ENCODE data around the gene TBL1XR1.

The TBL1XR1 gene

GRCh38 chr3:177212756-177213155 lies 15.5 kb upstream of the TBL1XR1 start:
- H3K9me3 ChIP-seq (ENCODE audit: insufficient read depth, low read length) = no peaks in the 10 kb centered on the region
- H3K9ac ChIP-seq (ENCODE audit: low read length) = no peak overlapping the region
- no peaks in the 10 kb centered on the region for H3K79me2 ChIP-seq (ENCODE audit: insufficient read depth, low read length)
- no peaks in the 10 kb centered on the region for H3K27me3 ChIP-seq (ENCODE audit: low read length)
- no peaks in the 10 kb centered on the region for H3K9me2 ChIP-seq (replicated peaks; ENCODE audit: insufficient read depth, low read length)
- H3K36me3 ChIP-seq (ENCODE audit: low read length) = no peaks in the 10 kb centered on the region
- no peaks in the 10 kb centered on the region for H3F3A ChIP-seq (ENCODE audit: insufficient read depth)
- H3K4me3 ChIP-seq (ENCODE audit: insufficient read depth, low read length, poor library complexity, severe bottlenecking) = no peak overlapping the region
- H3K27ac ChIP-seq (ENCODE audit: low read depth, low read length) = no peak overlapping the region
- no peaks in the 10 kb centered on the region for H4K20me1 ChIP-seq (ENCODE audit: low read depth, low read length)
- H3K4me2 ChIP-seq (ENCODE audit: low read depth, low read length, poor library complexity, severe bottlenecking) = no peak overlapping the region
- TF ChIP-seq CTCF (IDR thresholded peaks at IDR 0.05; ENCODE audit: insufficient read depth, low read length, poor library complexity, severe bottlenecking) = no peak
- no peak for TF ChIP-seq EZH2phosphoT487 (conservative IDR thresholded peaks at IDR 0.05; ENCODE audit: low read length)
- no peak overlapping the region for H2AFZ ChIP-seq (ENCODE audit: low read depth, low read length, severe bottlenecking)

GRCh38 chr3:177212278-177212610 lies 15.0 kb upstream of the TBL1XR1 start:
- Histone ChIP-seq H3K36me3 (ENCODE audit: low read length) (no peaks in the 10 kb centered on the region), H3K4me2 (ENCODE audit: low read depth, low read length, poor library complexity, severe bottlenecking) (no peak overlapping the region), H4K20me1 (ENCODE audit: low read depth, low read length) (no peaks in the 10 kb centered on the region), H3K9me3 (ENCODE audit: insufficient read depth, low read length) (no peaks in the 10 kb centered on the region), H3K79me2 (ENCODE audit: insufficient read depth, low read length) (no peaks in the 10 kb centered on the region), H3K27me3 (ENCODE audit: low read length) (no peaks in the 10 kb centered on the region), H2AFZ (ENCODE audit: low read depth, low read length, severe bottlenecking) (no peak overlapping the region), H3K27ac (ENCODE audit: low read depth, low read length) (no peak overlapping the region), H3F3A (ENCODE audit: insufficient read depth) (no peaks in the 10 kb centered on the region), H3K9ac (ENCODE audit: low read length) (no peak overlapping the region), H3K9me2 (replicated peaks; ENCODE audit: insufficient read depth, low read length) (no peaks in the 10 kb centered on the region), H3K4me3 (ENCODE audit: insufficient read depth, low read length, poor library complexity, severe bottlenecking) (no peak overlapping the region)
- TF ChIP-seq EZH2phosphoT487 (conservative IDR thresholded peaks at IDR 0.05; ENCODE audit: low read length) (no peak), CTCF (IDR thresholded peaks at IDR 0.05; ENCODE audit: insufficient read depth, low read length, poor library complexity, severe bottlenecking) (no peak)

GRCh38 chr3:177211503-177212277 lies 14.4 kb upstream of the TBL1XR1 start:
- Histone ChIP-seq H3K36me3 (ENCODE audit: low read length) (no peaks in the 10 kb centered on the region), H3K79me2 (ENCODE audit: insufficient read depth, low read length) (no peaks in the 10 kb centered on the region), H4K20me1 (ENCODE audit: low read depth, low read length) (no peaks in the 10 kb centered on the region), H3K27ac (ENCODE audit: low read depth, low read length) (no peak overlapping the region), H3K27me3 (ENCODE audit: low read length) (no peaks in the 10 kb centered on the region), H3K4me2 (ENCODE audit: low read depth, low read length, poor library complexity, severe bottlenecking) (no peak overlapping the region), H3K4me3 (ENCODE audit: insufficient read depth, low read length, poor library complexity, severe bottlenecking) (no peak overlapping the region), H2AFZ (ENCODE audit: low read depth, low read length, severe bottlenecking) (no peak overlapping the region), H3K9ac (ENCODE audit: low read length) (no peak overlapping the region), H3K9me2 (replicated peaks; ENCODE audit: insufficient read depth, low read length) (no peaks in the 10 kb centered on the region), H3F3A (ENCODE audit: insufficient read depth) (no peaks in the 10 kb centered on the region), H3K9me3 (ENCODE audit: insufficient read depth, low read length) (no peaks in the 10 kb centered on the region)
- no peak for TF ChIP-seq CTCF (IDR thresholded peaks at IDR 0.05; ENCODE audit: insufficient read depth, low read length, poor library complexity, severe bottlenecking)
- TF ChIP-seq EZH2phosphoT487 (conservative IDR thresholded peaks at IDR 0.05; ENCODE audit: low read length) = no peak
